Trophoblast cell (in vitro differentiated cells and primary cell): ENCODE data around the gene KAT7.
A peak's percentile ranks its signal among the peaks of the same experiment; 100 is the strongest.

ENCODE experiments used
- DNase-seq, 2 donors: peaks; one replicate each; pipeline ENCODE4 v3.0.0-alpha.2; 2016
- H2AFZ ChIP-seq: 2 replicates; pipeline ENCODE4 v1.6.1; 2013; ENCODE audit warnings: low read length, moderate library complexity, mild to moderate bottlenecking; ENCODE audit not compliant: insufficient read depth, poor library complexity
- H2AK5ac ChIP-seq: 2 replicates; pipeline ENCODE4 v1.6.1; 2013; ENCODE audit warnings: mild to moderate bottlenecking, low read length
- H2BK120ac ChIP-seq: 2 replicates; pipeline ENCODE4 v1.6.1; 2013; ENCODE audit warnings: low read length, mild to moderate bottlenecking, moderate library complexity; ENCODE audit not compliant: insufficient read depth, poor library complexity
- H2BK12ac ChIP-seq: 2 replicates; pipeline ENCODE4 v1.6.1; 2013; ENCODE audit warnings: mild to moderate bottlenecking, low read length, moderate library complexity
- H2BK5ac ChIP-seq: 2 replicates; pipeline ENCODE4 v1.6.1; 2013; ENCODE audit warnings: low read length, low read depth, moderate library complexity, mild to moderate bottlenecking; ENCODE audit not compliant: poor library complexity
- H3K14ac ChIP-seq: 2 replicates; pipeline ENCODE4 v1.6.1; 2013; ENCODE audit warnings: mild to moderate bottlenecking, low read length
- H3K18ac ChIP-seq: 2 replicates; pipeline ENCODE4 v1.6.1; 2013; ENCODE audit warnings: mild to moderate bottlenecking, low read length
- H3K23ac ChIP-seq: 2 replicates; pipeline ENCODE4 v1.6.1; 2013; ENCODE audit warnings: low read length
- H3K27ac ChIP-seq: 2 replicates; pipeline ENCODE4 v1.5.1; 2013; ENCODE audit warnings: low read depth, mild to moderate bottlenecking, inconsistent platforms, low read length, moderate library complexity
- H3K27me3 ChIP-seq: 2 replicates; pipeline ENCODE4 v1.6.1; 2013; ENCODE audit warnings: inconsistent platforms, mild to moderate bottlenecking, low read length, moderate library complexity; ENCODE audit not compliant: insufficient read depth
- H3K36me3 ChIP-seq, 2 experiments: 1 replicate in 1 of 2; 2 replicates in 1 of 2; pipeline ENCODE4 v1.6.1; 2013; ENCODE audit warnings: low read length in 2 of 2, mild to moderate bottlenecking in 2 of 2, moderate library complexity in 1 of 2; ENCODE audit not compliant: insufficient read depth in 2 of 2, control insufficient read depth in 1 of 2
- H3K4ac ChIP-seq: 2 replicates; pipeline ENCODE4 v1.6.1; 2013; ENCODE audit warnings: low read depth, mild to moderate bottlenecking, low read length, moderate library complexity
- H3K4me1 ChIP-seq, 2 experiments: 1 replicate in 1 of 2; 2 replicates in 1 of 2; pipeline ENCODE4 v1.6.1; 2013; ENCODE audit warnings: low read length in 2 of 2, mild to moderate bottlenecking in 2 of 2, moderate library complexity in 1 of 2; ENCODE audit not compliant: insufficient read depth in 2 of 2, control insufficient read depth in 1 of 2
- H3K4me2 ChIP-seq: 2 replicates; pipeline ENCODE4 v1.6.1; 2013; ENCODE audit warnings: inconsistent platforms, mild to moderate bottlenecking, low read length, moderate library complexity
- H3K4me3 ChIP-seq: 2 replicates; pipeline ENCODE4 v1.5.1; 2013; ENCODE audit warnings: mild to moderate bottlenecking, low read depth, low read length, inconsistent platforms
- H3K79me1 ChIP-seq: one replicate; pipeline ENCODE4 v1.6.1; 2013; ENCODE audit warnings: low read length
- H3K79me2 ChIP-seq: 2 replicates; pipeline ENCODE4 v1.6.1; 2013; ENCODE audit warnings: low read length, mild to moderate bottlenecking; ENCODE audit not compliant: control insufficient read depth, insufficient read depth, poor library complexity
- H3K9ac ChIP-seq: 2 replicates; pipeline ENCODE4 v1.6.1; 2013; ENCODE audit warnings: mild to moderate bottlenecking, low read length
- H3K9me3 ChIP-seq: 2 replicates; pipeline ENCODE4 v1.6.1; 2013; ENCODE audit warnings: low read depth, mild to moderate bottlenecking, control low read depth, inconsistent platforms, low read length; ENCODE audit not compliant: insufficient read depth
- H4K12ac ChIP-seq: 2 replicates; pipeline ENCODE4 v1.6.1; 2013; ENCODE audit warnings: low read depth, mild to moderate bottlenecking, low read length, moderate library complexity
- H4K8ac ChIP-seq: 2 replicates; pipeline ENCODE4 v1.6.1; 2013; ENCODE audit warnings: low read depth, mild to moderate bottlenecking, low read length, moderate library complexity
- H4K91ac ChIP-seq: one replicate; pipeline ENCODE4 v1.6.1; 2013; ENCODE audit warnings: low read depth, mild to moderate bottlenecking, low read length, moderate library complexity
- WGBS: extraction: QIAGEN DNeasy Blood & Tissue Kit; methylation state at CpG from one replicate; pipeline ENCODE4 v1.1.7; 2013; ENCODE audit warnings: missing lambda C conversion rate; ENCODE audit not compliant: insufficient read length, insufficient coverage; ENCODE audit errors: extremely low coverage; 5-methylcytosine and 5-hydroxymethylcytosine counted together

The KAT7 gene

GRCh38 chr17:49842846-49843245, 54.4 kb downstream of the KAT7 start:
- DNase-seq: peak; percentile 14 to 77
- Histone ChIP-seq H3K4me2 (no peak overlapping the region), H3K18ac (no peak overlapping the region), H4K12ac (no peak overlapping the region), H2AFZ (no peak overlapping the region), H4K91ac (no peak overlapping the region), H3K79me1 (no peaks in the 10 kb centered on the region), H3K4me1 (peaks cover 3 to 5% of the 10 kb centered on the region in 2 experiments), H2AK5ac (no peak overlapping the region), H3K23ac (no peak overlapping the region), H4K8ac (no peak overlapping the region), H3K27ac (no peak overlapping the region), H3K9me3 (no peaks in the 10 kb centered on the region), H3K4me3 (no peak overlapping the region), H3K14ac (no peak overlapping the region), H2BK12ac (no peak overlapping the region), H3K27me3 (no peaks in the 10 kb centered on the region), H3K4ac (no peak overlapping the region), H3K9ac (no peak overlapping the region), H3K36me3 (peaks cover 5 to 12% of the 10 kb centered on the region in 2 experiments), H3K79me2 (no peaks in the 10 kb centered on the region), H2BK5ac (no peak overlapping the region), H2BK120ac (no peak overlapping the region)
- WGBS: no CpG with 5 or more reads among the region's 6 CpGs

GRCh38 chr17:49843774-49844350, 55.4 kb downstream of the KAT7 start:
- Histone ChIP-seq H3K4ac (no peak overlapping the region), H4K8ac (no peak overlapping the region), H3K36me3 (peaks cover 5 to 10% of the 10 kb centered on the region in 2 experiments), H3K18ac (no peak overlapping the region), H3K14ac (no peak overlapping the region), H3K9me3 (no peaks in the 10 kb centered on the region), H3K79me2 (no peaks in the 10 kb centered on the region), H2AFZ (no peak overlapping the region), H3K27me3 (no peaks in the 10 kb centered on the region), H4K91ac (no peak overlapping the region), H2AK5ac (no peak overlapping the region), H3K9ac (no peak overlapping the region), H3K4me2 (no peak overlapping the region), H2BK5ac (no peak overlapping the region), H4K12ac (no peak overlapping the region), H3K23ac (no peak overlapping the region), H3K4me3 (no peak overlapping the region), H2BK120ac (no peak overlapping the region), H3K79me1 (no peaks in the 10 kb centered on the region), H3K4me1 (peaks cover 3 to 5% of the 10 kb centered on the region in 2 experiments), H3K27ac (no peak overlapping the region), H2BK12ac (no peak overlapping the region)
- no CpG with 5 or more reads among the region's 6 CpGs for WGBS
- peak in 1 of 2 donors; percentile 25 for DNase-seq

- no peaks in the 10 kb centered on the region for H3K79me1 ChIP-seq
- H3K4me3 ChIP-seq: no peak overlapping the region
- H2BK5ac ChIP-seq: no peak overlapping the region
- H3K14ac ChIP-seq: no peak overlapping the region
- no peaks in the 10 kb centered on the region for H3K9me3 ChIP-seq
- no peak overlapping the region for H4K12ac ChIP-seq
- no peak overlapping the region for H3K18ac ChIP-seq
- no peak for DNase-seq
- H2AFZ ChIP-seq: no peak overlapping the region
- no peak overlapping the region for H3K9ac ChIP-seq
- no peak overlapping the region for H2BK120ac ChIP-seq
- peaks cover 3 to 10% of the 10 kb centered on the region in 2 experiments for H3K36me3 ChIP-seq
- no peak overlapping the region for H3K4me2 ChIP-seq
- no peak overlapping the region for H3K27ac ChIP-seq
- no peak overlapping the region for H4K8ac ChIP-seq
- H3K4ac ChIP-seq: no peak overlapping the region
- H3K4me1 ChIP-seq: peaks cover 3 to 5% of the 10 kb centered on the region in 2 experiments
- H3K23ac ChIP-seq: no peak overlapping the region
- H3K27me3 ChIP-seq: peaks cover 4% of the 10 kb centered on the region
- H3K79me2 ChIP-seq: no peaks in the 10 kb centered on the region
- no peak overlapping the region for H2BK12ac ChIP-seq
- H2AK5ac ChIP-seq: no peak overlapping the region
- H4K91ac ChIP-seq: no peak overlapping the region
- WGBS: no CpG with 5 or more reads among the region's 3 CpGs
Observed at GRCh38 chr17:49845321-49845720, 56.8 kb downstream of the KAT7 start.

GRCh38 chr17:49846938-49847712, 58.6 kb downstream of the KAT7 start:
- Histone ChIP-seq H2BK120ac (no peak overlapping the region), H3K18ac (no peak overlapping the region), H2AK5ac (no peak overlapping the region), H3K79me1 (no peaks in the 10 kb centered on the region), H4K12ac (no peak overlapping the region), H3K27ac (no peak overlapping the region), H4K91ac (no peak overlapping the region), H3K14ac (no peak overlapping the region), H3K4ac (no peak overlapping the region), H3K9ac (no peak overlapping the region), H3K4me2 (no peak overlapping the region), H3K79me2 (peaks cover 2% of the 10 kb centered on the region), H3K36me3 (peaks cover 3 to 10% of the 10 kb centered on the region in 2 experiments), H3K4me3 (no peak overlapping the region), H4K8ac (no peak overlapping the region), H3K23ac (no peak overlapping the region), H3K4me1 (peaks cover 3 to 7% of the 10 kb centered on the region in 2 experiments), H2BK5ac (no peak overlapping the region), H2BK12ac (no peak overlapping the region), H3K9me3 (no peaks in the 10 kb centered on the region), H2AFZ (no peak overlapping the region), H3K27me3 (peaks cover 17% of the 10 kb centered on the region)
- no CpG with 5 or more reads among the region's 9 CpGs for WGBS
- no peak for DNase-seq
